ENCODE data around the gene PADI1.

- TF ChIP-seq CTCF (IDR thresholded peaks at IDR 0.05) = no peak
- TF ChIP-seq POLR2A (IDR thresholded peaks at IDR 0.05) = no peak
These were observed 43.9 kb downstream of the PADI1 start, which contains the start of gene PADI3 for GRCh38 chr1:17248781-17249180.

All from suprapubic skin (tissue), 3 donors.